GM19025 (cell line): Measurements from ENCODE around the gene ITPR2.

ENCODE experiments used
- ATAC-seq: cut with Tn5 transposase; IDR thresholded peaks from one replicate; pipeline ENCODE4 v1.9.1; 2021; ENCODE audit warnings: mild to moderate bottlenecking, low read depth, moderate library complexity; ENCODE audit not compliant: unreplicated experiment

ITPR2 gene

DNA sequence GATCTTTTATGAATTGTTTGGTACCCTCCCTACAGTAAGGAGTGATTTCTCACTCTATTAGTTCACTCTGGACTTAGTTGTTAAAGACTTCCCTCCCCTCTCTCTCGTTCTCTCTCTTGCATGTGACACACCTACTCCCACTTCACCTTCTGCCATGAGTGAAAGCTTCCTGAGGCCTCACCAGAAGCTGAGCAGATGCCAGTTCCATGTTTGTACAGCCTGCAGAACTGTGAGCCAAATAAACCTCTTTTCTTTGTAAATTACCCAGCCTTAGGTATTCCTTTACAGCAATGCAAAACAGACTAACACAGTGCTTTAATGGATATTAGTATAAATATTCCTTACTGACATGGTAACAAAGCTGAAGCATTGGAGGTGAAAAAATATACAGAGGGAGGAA, 450.0 kb downstream of the ITPR2 start:
- no peak for ATAC-seq

GRCh38 chr12:26380897-26381296, 452.1 kb downstream of the ITPR2 start:
- no peak for ATAC-seq

- ATAC-seq, result no peak
These were observed 453.1 kb downstream of the ITPR2 start for GRCh38 chr12:26379777-26380467.

- ATAC-seq, result no peak
These were observed 454.3 kb downstream of the ITPR2 start for GRCh38 chr12:26378711-26379110.

GRCh38 chr12:26374934-26375680, 457.9 kb downstream of the ITPR2 start:
- ATAC-seq, result no peak

- ATAC-seq, result no peak
These were observed 459.1 kb downstream of the ITPR2 start for GRCh38 chr12:26373606-26374495.

- no peak for ATAC-seq
These were observed 460.1 kb downstream of the ITPR2 start for GRCh38 chr12:26372866-26373265.

DNA sequence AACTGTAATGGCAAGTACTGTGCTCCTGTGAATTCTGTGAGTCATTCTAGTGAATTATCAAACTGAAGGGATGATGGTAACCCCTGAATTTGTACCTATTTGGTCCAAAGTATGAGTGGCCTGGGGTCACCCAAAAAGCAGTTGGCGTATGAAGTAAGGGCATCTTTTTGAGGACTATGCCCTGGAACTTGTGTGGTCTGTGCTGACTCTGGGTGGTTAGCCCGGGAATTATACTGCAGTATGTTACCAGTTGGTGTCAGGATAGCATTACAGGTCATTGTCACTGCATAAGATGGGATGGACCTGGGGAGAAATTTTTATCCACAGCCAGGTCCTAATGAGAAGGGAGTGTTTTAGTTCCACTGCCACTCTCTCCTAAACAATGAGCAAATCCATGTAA, 462.9 kb downstream of the ITPR2 start:
- ATAC-seq, result no peak

GRCh38 chr12:26369588-26369987, 463.4 kb downstream of the ITPR2 start:
- ATAC-seq, result no peak

DNA sequence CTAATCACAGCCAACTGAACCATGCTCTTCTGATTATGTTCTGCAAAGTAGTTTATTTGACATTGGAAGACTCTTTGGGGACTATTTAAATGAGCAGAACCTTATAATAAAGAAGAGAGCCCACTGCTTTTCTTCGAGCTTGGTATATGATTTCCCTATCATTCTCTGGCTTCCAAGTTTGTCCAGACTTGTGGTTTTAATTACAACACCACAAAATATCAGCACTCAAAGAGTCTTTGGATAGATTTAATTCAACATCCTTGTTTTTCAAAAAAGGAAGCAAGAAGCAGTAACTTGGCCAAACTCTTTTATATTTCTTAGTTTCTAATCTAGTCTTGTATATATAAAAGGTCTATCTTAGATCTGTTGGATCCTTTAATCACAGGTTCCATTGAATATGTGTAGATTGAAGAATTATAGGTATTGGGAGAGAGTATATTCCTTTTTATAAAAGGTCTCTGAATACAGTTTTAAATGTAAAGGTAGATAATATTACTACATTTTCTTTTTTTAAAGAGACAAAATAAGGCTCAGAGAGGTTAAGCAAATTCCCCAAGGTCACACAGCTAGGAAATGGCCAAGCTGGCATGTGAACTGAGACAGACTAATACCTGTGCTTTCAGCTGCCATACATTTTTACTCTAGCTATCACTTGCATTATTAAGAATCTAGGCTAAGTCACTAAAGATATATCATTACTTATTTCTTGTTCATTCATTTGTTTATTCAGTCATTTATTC, 464.8 kb downstream of the ITPR2 start:
- ATAC-seq, result no peak

DNA sequence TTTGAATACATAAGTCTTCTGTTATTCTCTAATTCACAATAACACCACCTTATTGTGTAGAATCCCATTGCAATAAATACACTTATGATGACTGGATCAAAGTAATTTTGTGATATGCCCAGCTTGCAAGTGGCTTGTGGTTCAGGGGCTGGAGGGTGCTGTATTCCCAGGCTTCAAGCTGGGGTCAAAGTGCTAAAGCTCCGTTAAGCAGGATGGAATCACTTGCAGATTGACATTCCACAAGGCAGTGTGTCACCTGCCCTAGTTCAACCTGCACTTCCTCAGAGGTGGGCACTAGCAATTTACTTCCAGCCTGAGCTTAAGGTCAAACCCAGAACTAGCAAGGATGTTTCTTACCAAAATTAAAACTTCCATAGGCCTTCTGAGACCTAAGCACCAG, 471.0 kb downstream of the ITPR2 start:
- ATAC-seq, result no peak

GRCh38 chr12:26360062-26360461, 472.9 kb downstream of the ITPR2 start:
- no peak for ATAC-seq

- ATAC-seq, result no peak
These were observed 473.4 kb downstream of the ITPR2 start for GRCh38 chr12:26359576-26359975.

DNA sequence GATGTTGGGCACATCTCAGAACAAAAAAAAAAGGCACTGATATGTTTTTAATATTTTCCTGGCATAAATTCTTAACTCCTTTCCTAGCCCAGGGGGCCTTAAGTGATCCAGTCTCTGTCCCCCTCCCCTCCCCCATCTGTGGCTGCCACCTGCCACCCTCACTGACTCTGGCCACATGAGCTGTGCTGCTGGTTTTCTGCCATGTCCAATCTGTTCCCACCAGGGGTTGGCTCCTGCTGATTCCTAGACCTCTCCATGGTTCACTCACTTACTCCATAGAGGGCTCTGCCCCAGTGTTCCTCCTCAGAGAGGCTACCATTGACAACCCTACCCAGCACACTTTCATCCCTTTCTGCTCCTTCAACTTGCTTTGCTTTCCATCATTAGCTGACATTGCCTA, 474.3 kb downstream of the ITPR2 start:
- no peak for ATAC-seq

DNA sequence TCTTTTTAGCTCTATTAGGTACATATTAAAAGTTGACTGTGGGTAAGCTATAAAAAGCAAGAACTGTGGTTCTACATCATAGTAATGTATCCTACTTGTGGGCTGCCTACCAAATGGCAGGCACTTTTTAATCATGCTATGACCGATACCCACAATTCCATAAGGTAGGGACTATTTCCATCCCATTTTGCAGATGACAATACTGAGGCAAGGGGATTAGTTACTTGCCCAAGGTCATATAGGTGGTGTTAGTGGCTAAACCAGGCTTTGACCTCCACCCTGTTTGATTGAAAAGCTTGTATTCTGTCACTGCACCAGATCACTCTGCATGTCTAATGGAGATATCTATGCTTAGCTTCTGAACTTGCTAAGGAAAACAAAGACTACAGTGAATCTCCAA, 485.7 kb downstream of the ITPR2 start:
- ATAC-seq, result no peak

DNA sequence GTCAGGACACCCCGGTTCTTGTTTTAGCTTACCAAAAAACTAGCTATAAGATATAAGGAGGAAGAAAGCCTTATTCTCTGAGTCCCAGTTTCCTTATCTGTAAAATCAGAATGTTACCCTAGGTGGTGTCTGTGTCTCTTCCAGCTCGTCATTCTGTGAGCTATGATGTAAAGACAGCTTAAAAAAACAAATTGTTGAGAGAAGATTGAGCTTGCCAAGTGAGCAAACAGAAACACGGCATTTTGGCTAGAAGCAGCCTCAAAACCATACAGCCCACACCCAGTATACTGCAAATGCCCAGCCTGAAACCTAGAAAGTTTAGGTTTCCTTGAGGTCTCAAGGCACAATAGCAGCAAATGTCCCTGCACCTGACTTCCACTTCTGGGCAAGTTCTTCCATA, 486.3 kb downstream of the ITPR2 start:
- ATAC-seq, result no peak

- ATAC-seq, result no peak
These were observed 487.5 kb downstream of the ITPR2 start for GRCh38 chr12:26345471-26346003.

- ATAC-seq, result no peak
These were observed 491.5 kb downstream of the ITPR2 start for GRCh38 chr12:26341491-26341890.

GRCh38 chr12:26340649-26341048, 492.3 kb downstream of the ITPR2 start:
- peak; percentile 74 for ATAC-seq

DNA sequence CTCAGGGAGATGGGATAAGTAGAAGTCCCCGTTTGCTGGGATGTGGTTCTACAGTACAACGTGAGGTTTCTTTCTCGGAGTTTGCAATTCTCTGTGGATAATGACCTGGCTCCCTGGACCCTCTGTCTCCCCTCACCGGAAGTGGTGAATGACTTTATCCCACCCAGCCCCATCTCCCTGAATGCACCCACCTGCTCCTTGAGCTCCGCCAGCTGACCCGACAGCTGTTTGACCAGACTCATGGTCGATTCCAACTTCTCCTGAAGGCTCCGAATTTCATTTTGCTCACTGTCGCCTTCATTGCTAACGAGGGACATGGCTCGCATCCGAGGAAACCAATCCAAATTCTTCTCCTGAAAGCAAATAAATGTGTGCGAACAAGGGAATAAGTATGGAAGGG, 493.0 kb downstream of the ITPR2 start:
- ATAC-seq, result no peak
